HL-60 (cell line): ENCODE measurements around the gene CD300LF.

Experiments
- DNase-seq, 2 experiments: peaks; one replicate each; pipeline ENCODE4 v3.0.0-alpha.2; 2010 to 2020; ENCODE audit warnings: low read depth in 1 of 2, low spot score in 1 of 2
- H3K27ac ChIP-seq: fragments of 250-450 bp; sonication (Bioruptor Pico); replicated peaks from 2 replicates; pipeline ENCODE4 v1.5.1; 2020; ENCODE audit warnings: mild to moderate bottlenecking, moderate library complexity
- H3K27me3 ChIP-seq: fragments of 250-450 bp; sonication (Bioruptor Pico); 2 replicates; pipeline ENCODE4 v1.5.1; 2021; ENCODE audit warnings: mild to moderate bottlenecking, moderate library complexity; ENCODE audit not compliant: insufficient read depth, poor library complexity, severe bottlenecking
- H3K4me3 ChIP-seq: replicated peaks from 2 replicates; pipeline ENCODE4 v1.5.1; 2011; ENCODE audit warnings: mild to moderate bottlenecking, control low read depth, low read length; ENCODE audit not compliant: insufficient read depth
- GABPA ChIP-seq: IDR thresholded peaks from 2 replicates; pipeline ENCODE4 v1.6.1; 2012; ENCODE audit warnings: low read depth
- POLR2AphosphoS5 ChIP-seq: IDR thresholded peaks from 2 replicates; pipeline ENCODE4 v1.6.1; 2012; ENCODE audit warnings: low read depth
- REST ChIP-seq: IDR thresholded peaks from 2 replicates; pipeline ENCODE4 v1.6.1; 2012; ENCODE audit warnings: low read depth; ENCODE audit not compliant: insufficient replicate concordance
- SPI1 ChIP-seq: IDR thresholded peaks from 2 replicates; pipeline ENCODE4 v1.6.1; 2012; ENCODE audit warnings: low read depth, mild to moderate bottlenecking, borderline replicate concordance
- TF ChIP-seq, protein P1 (sequence below): IDR thresholded peaks from one replicate; pipeline ENCODE4 v1.5.1; 2011; ENCODE audit warnings: low read length, control low read depth, inconsistent platforms; ENCODE audit not compliant: insufficient read depth

Gene CD300LF

GRCh38 chr17:74759941-74760340 lies 47.2 kb upstream of the CD300LF start:
- peak overlapping the region; percentile 37 for H3K27ac ChIP-seq
- H3K27me3 ChIP-seq, result no peaks in the 10 kb centered on the region
- DNase-seq, result no peak
- no peak overlapping the region for H3K4me3 ChIP-seq
- TF ChIP-seq REST (no peak), POLR2AphosphoS5 (no peak), GABPA (no peak), SPI1 (no peak)
- TF ChIP-seq, protein P1, sequence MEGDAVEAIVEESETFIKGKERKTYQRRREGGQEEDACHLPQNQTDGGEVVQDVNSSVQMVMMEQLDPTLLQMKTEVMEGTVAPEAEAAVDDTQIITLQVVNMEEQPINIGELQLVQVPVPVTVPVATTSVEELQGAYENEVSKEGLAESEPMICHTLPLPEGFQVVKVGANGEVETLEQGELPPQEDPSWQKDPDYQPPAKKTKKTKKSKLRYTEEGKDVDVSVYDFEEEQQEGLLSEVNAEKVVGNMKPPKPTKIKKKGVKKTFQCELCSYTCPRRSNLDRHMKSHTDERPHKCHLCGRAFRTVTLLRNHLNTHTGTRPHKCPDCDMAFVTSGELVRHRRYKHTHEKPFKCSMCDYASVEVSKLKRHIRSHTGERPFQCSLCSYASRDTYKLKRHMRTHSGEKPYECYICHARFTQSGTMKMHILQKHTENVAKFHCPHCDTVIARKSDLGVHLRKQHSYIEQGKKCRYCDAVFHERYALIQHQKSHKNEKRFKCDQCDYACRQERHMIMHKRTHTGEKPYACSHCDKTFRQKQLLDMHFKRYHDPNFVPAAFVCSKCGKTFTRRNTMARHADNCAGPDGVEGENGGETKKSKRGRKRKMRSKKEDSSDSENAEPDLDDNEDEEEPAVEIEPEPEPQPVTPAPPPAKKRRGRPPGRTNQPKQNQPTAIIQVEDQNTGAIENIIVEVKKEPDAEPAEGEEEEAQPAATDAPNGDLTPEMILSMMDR, result no peak

GRCh38 chr17:74759243-74759801 lies 46.6 kb upstream of the CD300LF start:
- H3K4me3 ChIP-seq, result no peak overlapping the region
- TF ChIP-seq REST (no peak), GABPA (no peak), POLR2AphosphoS5 (peak; percentile 92), SPI1 (no peak)
- TF ChIP-seq, protein P1, result peak; percentile 5
- peak in 1 of 2 experiments; percentile 91 for DNase-seq
- H3K27ac ChIP-seq, result peak overlapping the region; percentile 52
- H3K27me3 ChIP-seq, result no peaks in the 10 kb centered on the region

- peak; percentile 71 to 77 for DNase-seq
- H3K4me3 ChIP-seq, result no peak overlapping the region
- H3K27me3 ChIP-seq, result no peaks in the 10 kb centered on the region
- TF ChIP-seq SPI1, result peak; percentile 25; the same call in 1 of the 2 replicates
- TF ChIP-seq, protein P1, result no peak
- no peak for TF ChIP-seq POLR2AphosphoS5
- no peak for TF ChIP-seq GABPA
- no peak for TF ChIP-seq REST
- H3K27ac ChIP-seq, result peak overlapping the region; percentile 52
These were observed 46.1 kb upstream of the CD300LF start for GRCh38 chr17:74758848-74759168.
